Measurements from ENCODE around the gene TNFRSF6B.

GRCh38 chr20:63743210-63743970, 46.9 kb downstream of the TNFRSF6B start:
- no peak for TF ChIP-seq CTCF (IDR thresholded peaks at IDR 0.05)
- no peak for TF ChIP-seq POLR2A (IDR thresholded peaks at IDR 0.05)
